ENCODE measurements around the gene MVB12B.

Gene MVB12B

DNA sequence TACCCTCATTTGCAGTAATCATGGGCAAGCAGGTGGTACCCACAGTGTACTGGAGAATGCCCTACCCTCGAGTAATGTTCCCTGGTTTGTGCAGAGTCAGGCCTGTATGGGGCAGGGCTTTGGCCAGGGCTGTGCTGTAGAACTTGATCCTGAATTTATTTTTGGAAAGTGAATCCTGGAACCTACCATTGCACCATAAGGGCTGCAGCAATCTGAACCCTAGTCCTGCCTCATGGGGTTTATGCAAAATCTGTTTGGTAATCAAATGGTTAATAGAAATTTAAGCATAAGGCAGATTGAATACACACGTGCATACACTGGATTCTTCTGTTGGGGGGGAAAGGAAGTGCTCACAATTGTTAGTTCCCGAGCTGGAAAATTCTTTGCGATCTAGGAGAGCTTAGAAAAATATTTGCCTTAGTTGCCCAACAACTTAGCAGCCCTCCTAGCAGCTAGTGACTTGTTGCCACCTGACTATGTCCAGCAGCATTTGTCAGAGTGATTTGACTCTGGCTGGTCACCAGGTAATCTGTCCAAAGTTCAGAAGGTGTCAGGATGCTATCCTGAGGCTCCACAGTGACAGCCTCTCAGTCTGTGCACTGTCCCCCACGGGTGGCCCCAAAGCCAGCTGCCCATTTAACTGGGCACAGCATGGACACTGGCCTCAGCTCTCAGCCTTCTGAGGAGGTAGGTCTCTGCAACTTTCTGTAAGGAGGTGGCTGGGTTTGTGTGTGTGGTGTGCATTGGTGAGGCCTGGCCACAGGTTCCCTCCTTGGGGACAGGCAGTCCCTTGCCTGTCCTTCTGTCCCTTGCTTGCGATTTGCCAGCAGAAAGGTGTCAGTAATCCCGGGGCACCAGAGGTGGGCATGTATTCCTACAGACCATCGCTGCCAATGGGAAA, 8.3 kb downstream of the MVB12B start:
- H4K20me1 ChIP-seq (ENCODE audit: insufficient read depth, low read length), result no peaks in the 10 kb centered on the region; the same call in 1 of the 2 replicates
- H3K4me3 ChIP-seq (ENCODE audit: low read length), result no peak overlapping the region

DNA sequence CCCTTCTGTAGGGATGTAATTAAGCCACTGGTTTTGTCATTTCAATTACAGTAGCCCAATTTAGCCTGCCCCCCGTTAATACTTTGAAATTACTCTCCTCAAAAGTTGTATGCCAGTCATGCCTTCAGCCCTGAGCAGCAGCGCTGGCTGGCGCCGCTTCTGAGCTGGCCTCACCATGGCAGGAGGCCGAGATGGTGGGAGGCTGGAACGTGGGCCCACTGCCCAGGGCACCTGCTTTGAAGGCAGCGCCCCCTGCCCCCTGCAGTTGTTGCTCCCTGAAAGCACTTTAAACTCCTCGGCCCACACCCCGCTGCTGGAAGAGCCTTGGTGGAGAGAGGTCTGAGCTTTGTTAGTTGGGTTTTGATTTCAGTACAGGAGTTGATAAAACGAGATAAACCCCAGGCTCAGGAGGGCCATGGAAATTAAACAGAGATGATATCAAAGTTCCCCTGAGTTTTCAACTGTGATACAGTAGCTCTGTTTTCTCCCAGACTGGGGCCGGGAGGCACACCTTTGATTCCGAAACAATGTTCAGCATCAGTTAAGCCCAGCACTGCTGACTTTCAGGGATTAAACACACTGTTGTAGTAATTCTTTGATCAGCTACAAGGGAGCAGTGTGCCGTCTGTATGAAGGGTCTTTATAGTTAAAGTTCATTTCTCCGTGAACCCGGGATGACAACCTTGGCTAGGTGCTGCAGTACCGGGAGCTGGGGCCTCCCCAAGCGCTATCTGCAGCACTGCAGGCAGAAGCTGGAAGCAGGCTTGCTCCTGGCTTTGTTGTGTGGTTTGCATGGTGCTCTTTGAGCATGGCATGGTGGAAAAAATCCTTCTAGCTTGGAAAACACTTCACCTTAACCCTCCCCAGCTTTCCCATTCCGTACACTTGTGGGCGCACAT, 9.5 kb downstream of the MVB12B start:
- TF ChIP-seq, protein P1, sequence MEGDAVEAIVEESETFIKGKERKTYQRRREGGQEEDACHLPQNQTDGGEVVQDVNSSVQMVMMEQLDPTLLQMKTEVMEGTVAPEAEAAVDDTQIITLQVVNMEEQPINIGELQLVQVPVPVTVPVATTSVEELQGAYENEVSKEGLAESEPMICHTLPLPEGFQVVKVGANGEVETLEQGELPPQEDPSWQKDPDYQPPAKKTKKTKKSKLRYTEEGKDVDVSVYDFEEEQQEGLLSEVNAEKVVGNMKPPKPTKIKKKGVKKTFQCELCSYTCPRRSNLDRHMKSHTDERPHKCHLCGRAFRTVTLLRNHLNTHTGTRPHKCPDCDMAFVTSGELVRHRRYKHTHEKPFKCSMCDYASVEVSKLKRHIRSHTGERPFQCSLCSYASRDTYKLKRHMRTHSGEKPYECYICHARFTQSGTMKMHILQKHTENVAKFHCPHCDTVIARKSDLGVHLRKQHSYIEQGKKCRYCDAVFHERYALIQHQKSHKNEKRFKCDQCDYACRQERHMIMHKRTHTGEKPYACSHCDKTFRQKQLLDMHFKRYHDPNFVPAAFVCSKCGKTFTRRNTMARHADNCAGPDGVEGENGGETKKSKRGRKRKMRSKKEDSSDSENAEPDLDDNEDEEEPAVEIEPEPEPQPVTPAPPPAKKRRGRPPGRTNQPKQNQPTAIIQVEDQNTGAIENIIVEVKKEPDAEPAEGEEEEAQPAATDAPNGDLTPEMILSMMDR (IDR thresholded peaks at IDR 0.05; ENCODE audit: low read depth, low read length), result no peak
- TF ChIP-seq EZH2phosphoT487 (IDR thresholded peaks at IDR 0.05; ENCODE audit: low read depth), result no peak
- Histone ChIP-seq H3K4me2 (ENCODE audit: low read length) (no peak overlapping the region), H3K4me1 (ENCODE audit: low read length) (no peaks in the 10 kb centered on the region), H3K4me3 (ENCODE audit: low read length) (no peak overlapping the region), H3K9me3 (ENCODE audit: insufficient read depth, low read length) (no peaks in the 10 kb centered on the region), H3K36me3 (replicated peaks; ENCODE audit: low read depth, low read length) (no peaks in the 10 kb centered on the region), H3K27ac (ENCODE audit: low read length) (no peak overlapping the region), H3K79me2 (ENCODE audit: low read length) (no peaks in the 10 kb centered on the region), H2AFZ (ENCODE audit: low read depth, low read length) (no peak overlapping the region), H4K20me1 (ENCODE audit: insufficient read depth, low read length) (no peaks in the 10 kb centered on the region; the same call in 1 of the 2 replicates), H3K27me3 (ENCODE audit: low read depth, low read length) (peaks cover 8% of the 10 kb centered on the region; the same call in 1 of the 2 replicates), H3K9ac (ENCODE audit: low read length) (no peak overlapping the region)

More for the DNA sequence above, 8.3 kb downstream of the MVB12B start:
- Histone ChIP-seq H3K9ac (ENCODE audit: low read length) (no peak overlapping the region), H3K27me3 (ENCODE audit: low read depth, low read length) (peaks cover 8% of the 10 kb centered on the region; the same call in 1 of the 2 replicates), H3K79me2 (ENCODE audit: low read length) (no peaks in the 10 kb centered on the region), H2AFZ (ENCODE audit: low read depth, low read length) (no peak overlapping the region), H3K9me3 (ENCODE audit: insufficient read depth, low read length) (no peaks in the 10 kb centered on the region), H3K36me3 (replicated peaks; ENCODE audit: low read depth, low read length) (no peaks in the 10 kb centered on the region), H3K4me2 (ENCODE audit: low read length) (no peak overlapping the region), H3K4me1 (ENCODE audit: low read length) (no peaks in the 10 kb centered on the region), H3K27ac (ENCODE audit: low read length) (no peak overlapping the region)
- TF ChIP-seq, protein P1 (IDR thresholded peaks at IDR 0.05; ENCODE audit: low read depth, low read length), result no peak
- no peak for TF ChIP-seq EZH2phosphoT487 (IDR thresholded peaks at IDR 0.05; ENCODE audit: low read depth)

DNA sequence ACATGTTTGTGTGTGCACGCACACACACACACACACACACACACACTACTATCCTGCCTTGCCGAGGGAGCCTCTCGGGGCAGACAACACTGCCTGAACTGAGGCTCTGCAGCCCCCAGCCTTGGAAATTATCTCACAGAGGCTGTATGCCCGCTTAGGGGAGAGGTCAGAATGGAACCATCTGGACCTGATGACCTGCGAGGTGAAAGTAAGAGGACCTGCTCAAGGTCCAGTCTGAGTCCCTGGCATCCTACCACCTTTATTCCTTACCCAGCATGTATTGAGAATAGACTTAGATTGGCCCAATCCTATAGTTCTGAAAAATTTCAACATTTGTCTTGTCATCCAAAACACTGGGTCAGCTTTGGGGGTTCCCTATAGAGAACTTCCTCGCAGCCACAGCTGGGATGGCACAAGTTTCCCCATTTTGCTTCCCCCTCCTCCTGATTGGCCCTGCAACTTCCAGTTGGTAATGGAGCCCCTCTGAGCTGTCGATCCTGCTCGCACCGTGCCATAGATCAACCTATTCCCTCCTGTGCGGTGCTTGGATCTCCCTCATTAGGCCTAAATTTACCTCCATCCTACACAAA, 10.2 kb downstream of the MVB12B start:
- no peaks in the 10 kb centered on the region for H3K79me2 ChIP-seq (ENCODE audit: low read length)
- H3K27ac ChIP-seq (ENCODE audit: low read length), result no peak overlapping the region
- no peak overlapping the region for H3K4me3 ChIP-seq (ENCODE audit: low read length)
- no peaks in the 10 kb centered on the region for H3K4me1 ChIP-seq (ENCODE audit: low read length)
- no peak overlapping the region for H3K4me2 ChIP-seq (ENCODE audit: low read length)
- H4K20me1 ChIP-seq (ENCODE audit: insufficient read depth, low read length), result no peaks in the 10 kb centered on the region; the same call in 1 of the 2 replicates
- H3K9me3 ChIP-seq (ENCODE audit: insufficient read depth, low read length), result no peaks in the 10 kb centered on the region
- no peak overlapping the region for H2AFZ ChIP-seq (ENCODE audit: low read depth, low read length)
- peaks cover 3% of the 10 kb centered on the region; the same call in 1 of the 2 replicates for H3K27me3 ChIP-seq (ENCODE audit: low read depth, low read length)
- TF ChIP-seq EZH2phosphoT487 (IDR thresholded peaks at IDR 0.05; ENCODE audit: low read depth), result no peak
- TF ChIP-seq, protein P1 (IDR thresholded peaks at IDR 0.05; ENCODE audit: low read depth, low read length), result no peak
- no peak overlapping the region for H3K9ac ChIP-seq (ENCODE audit: low read length)
- H3K36me3 ChIP-seq (replicated peaks; ENCODE audit: low read depth, low read length), result no peaks in the 10 kb centered on the region

All from OCI-LY3 (cell line).